CD14-positive monocyte (primary cell): ENCODE measurements around the gene TNFRSF19. TPM values are rescaled to one million over a fixed set of nuclear protein-coding genes. Genes with fewer than 3 reads are reported as not detected.

Experiments
- DNase-seq, 3 donors: peaks; one replicate each; pipeline ENCODE4 v3.0.0-alpha.2; 2011 to 2022
- H2AFZ ChIP-seq: 2 replicates; pipeline ENCODE4 v1.6.0; 2012; ENCODE audit warnings: mild to moderate bottlenecking, low read depth, low read length, inconsistent platforms; ENCODE audit not compliant: insufficient read depth, poor library complexity, severe bottlenecking
- H3K27ac ChIP-seq, 2 donors: 1 replicate in 1 of 2; 2 replicates in 1 of 2; pipeline ENCODE4 v1.5.1; 2012 to 2013; ENCODE audit warnings: low read length in 2 of 2, control low read depth in 1 of 2, inconsistent platforms in 1 of 2, low read depth in 1 of 2, mild to moderate bottlenecking in 1 of 2
- H3K27me3 ChIP-seq, 2 donors: one replicate each; pipeline versions ENCODE4 v1.6.0 to v1.6.1; 2011 to 2013; ENCODE audit warnings: low read length in 2 of 2; ENCODE audit not compliant: control insufficient read depth in 2 of 2, insufficient read depth in 2 of 2
- H3K36me3 ChIP-seq, 2 donors: replicated peaks in 1 of 2; 1 replicate in 1 of 2; 2 replicates in 1 of 2; pipeline versions ENCODE4 v1.5.1 to v1.6.1; 2012 to 2013; ENCODE audit warnings: low read length in 2 of 2, control low read depth in 1 of 2, inconsistent platforms in 1 of 2, mild to moderate bottlenecking in 1 of 2; ENCODE audit not compliant: insufficient read depth in 2 of 2, control insufficient read depth in 1 of 2
- H3K4me1 ChIP-seq, 2 donors: 1 replicate in 1 of 2; 2 replicates in 1 of 2; pipeline versions ENCODE4 v1.5.1 to v1.6.1; 2012 to 2013; ENCODE audit warnings: low read length in 2 of 2, control low read depth in 1 of 2, inconsistent platforms in 1 of 2, mild to moderate bottlenecking in 1 of 2, moderate library complexity in 1 of 2; ENCODE audit not compliant: insufficient read depth in 2 of 2, control insufficient read depth in 1 of 2
- H3K4me2 ChIP-seq: replicated peaks from 2 replicates; pipeline ENCODE3; 2012; ENCODE audit warnings: low read length, moderate library complexity, mild to moderate bottlenecking; ENCODE audit not compliant: poor library complexity, severe bottlenecking; ENCODE audit errors: extremely low read depth
- H3K4me3 ChIP-seq, 3 experiments: fragments of 200-600 bp in 1 of 3; sonication (generic) in 1 of 3; replicated peaks in 1 of 3; 1 replicate in 2 of 3; 2 replicates in 1 of 3; pipeline ENCODE4 v1.5.1; 2011 to 2013; ENCODE audit warnings: low read length in 3 of 3, mild to moderate bottlenecking in 3 of 3, control low read depth in 2 of 3, low read depth in 2 of 3, inconsistent platforms in 1 of 3, moderate library complexity in 1 of 3
- H3K79me2 ChIP-seq: 2 replicates; pipeline ENCODE4 v1.6.0; 2012; ENCODE audit warnings: mild to moderate bottlenecking, control low read depth, inconsistent platforms, low read length, moderate library complexity; ENCODE audit not compliant: insufficient read depth
- H3K9ac ChIP-seq: 2 replicates; pipeline ENCODE4 v1.6.0; 2017; ENCODE audit warnings: low read length, mild to moderate bottlenecking; ENCODE audit not compliant: insufficient read depth, poor library complexity, severe bottlenecking
- H3K9me3 ChIP-seq, 2 donors: replicated peaks in 1 of 2; 1 replicate in 1 of 2; 2 replicates in 1 of 2; pipeline versions ENCODE4 v1.5.1 to v1.6.1; 2012 to 2013; ENCODE audit warnings: low read length in 2 of 2, control low read depth in 1 of 2; ENCODE audit not compliant: control insufficient read depth in 1 of 2, insufficient read depth in 1 of 2
- H4K20me1 ChIP-seq: 2 replicates; pipeline ENCODE4 v1.6.0; 2012; ENCODE audit warnings: mild to moderate bottlenecking, low read length, control low read depth, moderate library complexity; ENCODE audit not compliant: insufficient read depth
- H3K27ac Mint-ChIP-seq, 7 donors: one replicate each; pipeline ENCODE4 v1.8.0; 2020; ENCODE audit warnings: mild to moderate bottlenecking in 7 of 7, mixed read lengths in 7 of 7, moderate library complexity in 6 of 7, inconsistent platforms in 2 of 7
- H3K27me3 Mint-ChIP-seq, 3 donors: one replicate each; pipeline ENCODE4 v1.8.0; 2021 to 2022; ENCODE audit warnings: low read depth in 3 of 3, mild to moderate bottlenecking in 3 of 3, mixed read lengths in 3 of 3, moderate library complexity in 3 of 3, inconsistent platforms in 1 of 3
- H3K36me3 Mint-ChIP-seq, 2 donors: one replicate each; pipeline ENCODE4 v1.8.0; 2020; ENCODE audit warnings: mixed read lengths in 2 of 2, inconsistent platforms in 1 of 2, mild to moderate bottlenecking in 1 of 2
- H3K4me1 Mint-ChIP-seq: one replicate; pipeline ENCODE4 v1.8.0; 2020; ENCODE audit warnings: mild to moderate bottlenecking, mixed read lengths
- H3K4me3 Mint-ChIP-seq, 2 donors: one replicate each; pipeline ENCODE4 v1.8.0; 2020; ENCODE audit warnings: mild to moderate bottlenecking in 2 of 2, mixed read lengths in 2 of 2, moderate library complexity in 1 of 2
- H3K9me3 Mint-ChIP-seq, 7 donors: one replicate each; pipeline ENCODE4 v1.8.0; 2020 to 2022; ENCODE audit warnings: mixed read lengths in 7 of 7, mild to moderate bottlenecking in 6 of 7, moderate library complexity in 6 of 7, inconsistent platforms in 2 of 7
- WGBS: methylation state at CpG from one replicate; pipeline ENCODE4 v1.1.5; 2013; ENCODE audit warnings: missing lambda C conversion rate; ENCODE audit not compliant: insufficient coverage; 5-methylcytosine and 5-hydroxymethylcytosine counted together
- intact Hi-C, 2 donors: fragments of 100-400 bp; cut with micrococcal nuclease; formaldehyde crosslinking; loops; one replicate each; pipeline versions ENCODE4 v1.15.0 to v1.15.1; 2023
- polyA plus RNA-seq, 3 donors: library from polyadenylated mRNA; depleted of rRNA in 1 of 3; unstranded in 2 of 3; stranded (reverse) in 1 of 3; fragments of 300-500 nt in 2 of 3; fragments of >200 nt in 1 of 3; fragmentation: Illumina TruSeq in 2 of 3; gene quantifications; 1 replicate in 2 of 3; 2 replicates in 1 of 3; pipeline ENCODE4 v1.2.3, GENCODE V29; 2012 to 2021
- TF ChIP-seq, protein P1 (sequence below): fragments of 200-600 bp; IDR thresholded peaks from one replicate; pipeline ENCODE4 v1.8.0; 2022; ENCODE audit warnings: antibody characterized with exemption, mild to moderate bottlenecking

TNFRSF19 gene
- polyA plus RNA-seq, 3 donors, result 0.11 TPM; not detected in 2

DNA sequence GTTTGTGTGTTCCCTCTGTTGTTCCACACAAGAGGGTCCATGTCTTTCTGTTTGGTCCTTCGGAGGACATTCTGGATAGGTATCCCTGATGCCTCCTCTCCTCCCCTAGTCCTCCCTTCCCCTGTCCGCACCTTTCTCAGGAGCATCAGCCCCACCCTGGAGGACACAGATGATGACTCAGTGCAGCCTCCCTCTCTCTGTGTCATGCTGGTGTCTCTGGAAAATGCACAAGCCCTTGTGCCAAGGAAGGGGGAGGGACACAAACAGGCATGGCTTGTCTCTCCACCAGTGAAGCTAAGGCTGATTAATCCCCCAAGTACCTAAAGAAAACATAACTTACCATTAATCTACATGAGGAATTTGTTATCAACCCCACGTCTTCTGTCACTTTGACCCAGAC lies 16.2 kb upstream of the TNFRSF19 start:
- H2AFZ ChIP-seq, result no peak overlapping the region
- WGBS, result 60% methylated on average over 3 of the region's 3 CpGs
- Mint-ChIP-seq H3K4me1 (peaks cover 7% of the 10 kb centered on the region), H3K4me3 (no peak overlapping the region), H3K36me3 (no peaks in the 10 kb centered on the region), H3K27ac (peak overlapping the region in 1 of 7 donors; percentile 1), H3K9me3 (peaks cover 0 to 2% (median 0%) of the 10 kb centered on the region in 7 donors), H3K27me3 (peaks cover 2 to 3% (median 2%) of the 10 kb centered on the region in 3 donors)
- no peak overlapping the region for H3K9ac ChIP-seq
- H3K4me3 ChIP-seq, result no peak overlapping the region
- DNase-seq, result no peak
- H3K4me2 ChIP-seq, result no peak overlapping the region
- H3K27me3 ChIP-seq, result no peaks in the 10 kb centered on the region
- no peaks in the 10 kb centered on the region for H3K79me2 ChIP-seq
- H3K36me3 ChIP-seq, result no peaks in the 10 kb centered on the region
- no peaks in the 10 kb centered on the region for H4K20me1 ChIP-seq
- H3K4me1 ChIP-seq, result peaks cover 5% of the 10 kb centered on the region in 2 donors
- H3K9me3 ChIP-seq, result no peaks in the 10 kb centered on the region
- TF ChIP-seq, protein P1, sequence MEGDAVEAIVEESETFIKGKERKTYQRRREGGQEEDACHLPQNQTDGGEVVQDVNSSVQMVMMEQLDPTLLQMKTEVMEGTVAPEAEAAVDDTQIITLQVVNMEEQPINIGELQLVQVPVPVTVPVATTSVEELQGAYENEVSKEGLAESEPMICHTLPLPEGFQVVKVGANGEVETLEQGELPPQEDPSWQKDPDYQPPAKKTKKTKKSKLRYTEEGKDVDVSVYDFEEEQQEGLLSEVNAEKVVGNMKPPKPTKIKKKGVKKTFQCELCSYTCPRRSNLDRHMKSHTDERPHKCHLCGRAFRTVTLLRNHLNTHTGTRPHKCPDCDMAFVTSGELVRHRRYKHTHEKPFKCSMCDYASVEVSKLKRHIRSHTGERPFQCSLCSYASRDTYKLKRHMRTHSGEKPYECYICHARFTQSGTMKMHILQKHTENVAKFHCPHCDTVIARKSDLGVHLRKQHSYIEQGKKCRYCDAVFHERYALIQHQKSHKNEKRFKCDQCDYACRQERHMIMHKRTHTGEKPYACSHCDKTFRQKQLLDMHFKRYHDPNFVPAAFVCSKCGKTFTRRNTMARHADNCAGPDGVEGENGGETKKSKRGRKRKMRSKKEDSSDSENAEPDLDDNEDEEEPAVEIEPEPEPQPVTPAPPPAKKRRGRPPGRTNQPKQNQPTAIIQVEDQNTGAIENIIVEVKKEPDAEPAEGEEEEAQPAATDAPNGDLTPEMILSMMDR, result no peak
- no peak overlapping the region for H3K27ac ChIP-seq
- intact Hi-C loops, result no loop called here

DNA sequence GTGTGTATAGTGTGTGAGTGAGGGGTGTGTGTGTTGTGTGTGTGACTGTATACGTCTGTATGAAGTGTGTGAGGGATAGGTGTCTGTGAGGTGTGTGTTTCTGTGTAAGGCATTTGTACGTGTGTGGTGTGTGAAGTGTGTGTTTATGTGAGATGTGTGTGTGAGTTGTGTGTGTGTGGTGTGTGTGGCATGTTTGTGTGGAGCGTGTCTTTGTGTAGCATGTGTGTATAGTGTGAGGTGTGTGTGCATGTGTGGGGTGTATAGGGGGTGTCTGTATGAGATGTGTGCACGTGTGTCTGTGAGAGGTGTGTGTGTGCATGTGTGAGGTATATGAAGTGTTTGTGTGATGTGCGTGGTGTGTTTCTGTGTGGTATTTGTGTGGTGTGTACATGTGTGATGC lies 13.2 kb upstream of the TNFRSF19 start:
- 93% methylated on average over 5 of the region's 5 CpGs for WGBS
- Histone ChIP-seq H3K27ac (no peak overlapping the region), H3K9ac (no peak overlapping the region), H3K4me1 (peaks cover 10% of the 10 kb centered on the region in 2 donors), H3K27me3 (no peaks in the 10 kb centered on the region), H2AFZ (no peak overlapping the region), H3K36me3 (no peaks in the 10 kb centered on the region), H3K9me3 (no peaks in the 10 kb centered on the region), H3K79me2 (no peaks in the 10 kb centered on the region), H3K4me3 (no peak overlapping the region), H3K4me2 (no peak overlapping the region), H4K20me1 (no peaks in the 10 kb centered on the region)
- no peak overlapping the region for H3K27ac Mint-ChIP-seq
- H3K27me3 Mint-ChIP-seq, result peaks cover 0 to 2% (median 2%) of the 10 kb centered on the region in 3 donors
- peaks cover 1% of the 10 kb centered on the region for H3K4me1 Mint-ChIP-seq
- H3K4me3 Mint-ChIP-seq, result no peak overlapping the region
- TF ChIP-seq, protein P1, result no peak
- H3K36me3 Mint-ChIP-seq, result no peaks in the 10 kb centered on the region
- H3K9me3 Mint-ChIP-seq, result peaks cover 0 to 2% (median 0%) of the 10 kb centered on the region in 7 donors
- intact Hi-C loops, result no loop called here
- DNase-seq, result no peak
